Measurements from ENCODE around the gene HERC2. TPM values are rescaled to one million over a fixed set of nuclear protein-coding genes. Genes with fewer than 3 reads are reported as not detected.
A peak's percentile ranks its signal among the peaks of the same experiment; 100 is the strongest.

Gene HERC2
- total RNA-seq, 1 donor from 2014 or later = 58.5 TPM

DNA sequence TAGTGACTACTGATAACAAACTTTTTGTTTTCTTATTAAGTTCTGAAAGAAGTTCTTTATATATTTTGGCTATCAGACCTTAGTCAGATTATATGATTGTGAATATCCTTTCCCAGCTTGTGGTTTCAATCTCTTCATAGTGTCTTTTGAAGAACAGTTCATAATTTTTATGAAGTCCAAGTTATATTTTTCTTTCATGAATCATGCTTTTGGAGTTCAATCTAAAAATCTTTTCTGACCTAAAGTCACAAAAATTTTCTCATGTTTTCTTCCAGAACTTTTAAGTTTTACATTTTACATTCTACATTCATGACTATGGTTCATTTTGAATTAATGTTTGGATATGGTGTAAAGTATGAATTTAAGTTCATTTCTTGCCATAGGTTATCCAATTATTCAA, 188.7 kb downstream of the HERC2 start:
- H3K4me3 Mint-ChIP-seq (ENCODE audit: unreplicated experiment) = peak overlapping the region; percentile 10
- no peaks in the 10 kb centered on the region for H3K9me3 Mint-ChIP-seq (ENCODE audit: low read depth)
- no peaks in the 10 kb centered on the region for H3K27me3 Mint-ChIP-seq (ENCODE audit: low read depth)
- DNase-seq (ENCODE audit: low spot score) = no peak
- peaks cover 11% of the 10 kb centered on the region for H3K36me3 Mint-ChIP-seq (ENCODE audit: low read depth)
- H3K4me1 Mint-ChIP-seq (ENCODE audit: low read depth) = peaks cover 33% of the 10 kb centered on the region
- TF ChIP-seq, protein P1, sequence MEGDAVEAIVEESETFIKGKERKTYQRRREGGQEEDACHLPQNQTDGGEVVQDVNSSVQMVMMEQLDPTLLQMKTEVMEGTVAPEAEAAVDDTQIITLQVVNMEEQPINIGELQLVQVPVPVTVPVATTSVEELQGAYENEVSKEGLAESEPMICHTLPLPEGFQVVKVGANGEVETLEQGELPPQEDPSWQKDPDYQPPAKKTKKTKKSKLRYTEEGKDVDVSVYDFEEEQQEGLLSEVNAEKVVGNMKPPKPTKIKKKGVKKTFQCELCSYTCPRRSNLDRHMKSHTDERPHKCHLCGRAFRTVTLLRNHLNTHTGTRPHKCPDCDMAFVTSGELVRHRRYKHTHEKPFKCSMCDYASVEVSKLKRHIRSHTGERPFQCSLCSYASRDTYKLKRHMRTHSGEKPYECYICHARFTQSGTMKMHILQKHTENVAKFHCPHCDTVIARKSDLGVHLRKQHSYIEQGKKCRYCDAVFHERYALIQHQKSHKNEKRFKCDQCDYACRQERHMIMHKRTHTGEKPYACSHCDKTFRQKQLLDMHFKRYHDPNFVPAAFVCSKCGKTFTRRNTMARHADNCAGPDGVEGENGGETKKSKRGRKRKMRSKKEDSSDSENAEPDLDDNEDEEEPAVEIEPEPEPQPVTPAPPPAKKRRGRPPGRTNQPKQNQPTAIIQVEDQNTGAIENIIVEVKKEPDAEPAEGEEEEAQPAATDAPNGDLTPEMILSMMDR (IDR thresholded peaks at IDR 0.05) = no peak
- H3K27ac Mint-ChIP-seq (ENCODE audit: unreplicated experiment) = peak overlapping the region; percentile 97

DNA sequence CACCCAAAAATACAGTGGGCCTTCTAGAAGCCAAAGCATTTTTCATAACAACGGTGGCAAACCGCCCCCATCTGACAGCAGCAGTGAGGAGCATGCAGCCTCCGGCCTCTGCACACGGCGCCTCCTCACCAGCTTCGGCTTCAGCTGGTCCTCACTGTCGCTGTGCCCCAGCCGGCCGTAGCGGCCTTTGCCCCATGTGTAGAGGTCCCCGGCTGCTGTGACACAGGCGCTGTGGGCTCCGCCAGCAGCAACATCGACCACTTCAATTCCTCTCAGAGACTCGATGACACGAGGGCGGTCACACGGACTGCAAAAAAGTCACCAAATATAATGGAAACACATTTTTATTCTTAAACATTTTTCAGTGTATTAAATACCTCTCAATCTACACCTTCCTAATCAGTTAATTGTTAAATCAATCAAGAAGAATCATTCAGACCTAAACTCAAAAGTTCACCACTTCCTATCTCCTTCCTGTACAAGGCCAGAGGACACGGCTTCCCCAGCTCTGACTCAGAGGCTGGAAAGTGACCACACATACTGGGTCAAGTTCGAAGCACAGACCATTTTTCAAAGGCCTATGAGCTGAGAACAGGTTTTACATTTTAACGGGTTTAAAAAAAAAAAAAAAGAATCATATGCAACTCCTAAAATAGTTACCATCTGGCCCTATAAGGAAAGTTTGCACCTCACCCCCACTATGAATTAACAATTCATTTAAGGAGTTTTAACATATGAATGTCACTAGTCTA, 189.3 kb downstream of the HERC2 start:
- Mint-ChIP-seq H3K4me3 (ENCODE audit: unreplicated experiment) (peak overlapping the region; percentile 52), H3K9me3 (ENCODE audit: low read depth) (no peaks in the 10 kb centered on the region), H3K27me3 (ENCODE audit: low read depth) (no peaks in the 10 kb centered on the region), H3K36me3 (ENCODE audit: low read depth) (peaks cover 11% of the 10 kb centered on the region), H3K27ac (ENCODE audit: unreplicated experiment) (peak overlapping the region; percentile 97), H3K4me1 (ENCODE audit: low read depth) (peaks cover 33% of the 10 kb centered on the region)
- no peak for DNase-seq (ENCODE audit: low spot score)
- TF ChIP-seq, protein P1 (IDR thresholded peaks at IDR 0.05) = no peak

DNA sequence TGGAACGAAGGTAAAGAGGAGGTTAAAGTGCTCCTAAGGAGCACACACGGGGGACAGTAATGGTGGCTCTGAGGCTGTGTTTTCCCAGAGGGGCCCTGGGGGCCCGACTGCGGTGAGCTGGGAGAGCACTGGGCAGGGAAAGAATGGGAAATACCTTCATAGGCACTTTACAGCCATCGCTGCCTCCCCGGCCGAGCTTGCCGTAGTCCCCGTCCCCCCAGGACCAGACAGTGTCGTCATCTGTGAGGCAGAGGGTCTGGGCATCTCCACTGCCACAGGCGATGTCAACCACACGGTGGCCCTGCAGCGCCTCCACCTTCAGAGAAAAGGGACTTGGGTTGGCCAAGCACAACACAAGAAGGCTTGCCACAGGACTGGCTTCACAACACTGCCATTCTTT, 190.0 kb downstream of the HERC2 start:
- Mint-ChIP-seq H3K27ac (ENCODE audit: unreplicated experiment) (peak overlapping the region; percentile 97), H3K4me1 (ENCODE audit: low read depth) (peaks cover 33% of the 10 kb centered on the region), H3K4me3 (ENCODE audit: unreplicated experiment) (no peak overlapping the region), H3K9me3 (ENCODE audit: low read depth) (no peaks in the 10 kb centered on the region), H3K27me3 (ENCODE audit: low read depth) (no peaks in the 10 kb centered on the region), H3K36me3 (ENCODE audit: low read depth) (peaks cover 12% of the 10 kb centered on the region)
- DNase-seq (ENCODE audit: low spot score) = no peak
- TF ChIP-seq, protein P1 (IDR thresholded peaks at IDR 0.05) = no peak

DNA sequence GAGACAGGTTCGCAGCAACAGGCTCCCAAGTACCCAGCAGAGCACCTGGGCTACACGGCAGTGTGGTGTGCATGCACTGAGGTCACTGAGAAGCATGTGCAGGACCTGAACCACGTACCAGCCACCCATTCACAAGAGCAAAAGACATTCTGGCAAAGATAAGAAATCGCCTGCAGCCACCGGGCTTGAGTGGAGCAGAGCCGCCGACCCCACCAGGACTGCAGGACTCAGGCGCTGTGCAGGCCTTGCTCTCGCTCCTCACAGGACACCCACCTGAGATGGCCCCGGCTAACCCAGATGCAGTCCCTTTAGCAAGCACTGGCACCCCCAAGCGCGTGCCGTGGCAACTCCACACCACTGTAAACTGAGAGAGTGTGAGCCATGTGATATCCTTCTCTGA, 190.6 kb downstream of the HERC2 start:
- DNase-seq (ENCODE audit: low spot score) = no peak
- Mint-ChIP-seq H3K4me3 (ENCODE audit: unreplicated experiment) (no peak overlapping the region), H3K9me3 (ENCODE audit: low read depth) (no peaks in the 10 kb centered on the region), H3K27me3 (ENCODE audit: low read depth) (no peaks in the 10 kb centered on the region), H3K27ac (ENCODE audit: unreplicated experiment) (no peak overlapping the region), H3K4me1 (ENCODE audit: low read depth) (peaks cover 33% of the 10 kb centered on the region), H3K36me3 (ENCODE audit: low read depth) (peaks cover 9% of the 10 kb centered on the region)
- TF ChIP-seq, protein P1 (IDR thresholded peaks at IDR 0.05) = no peak

DNA sequence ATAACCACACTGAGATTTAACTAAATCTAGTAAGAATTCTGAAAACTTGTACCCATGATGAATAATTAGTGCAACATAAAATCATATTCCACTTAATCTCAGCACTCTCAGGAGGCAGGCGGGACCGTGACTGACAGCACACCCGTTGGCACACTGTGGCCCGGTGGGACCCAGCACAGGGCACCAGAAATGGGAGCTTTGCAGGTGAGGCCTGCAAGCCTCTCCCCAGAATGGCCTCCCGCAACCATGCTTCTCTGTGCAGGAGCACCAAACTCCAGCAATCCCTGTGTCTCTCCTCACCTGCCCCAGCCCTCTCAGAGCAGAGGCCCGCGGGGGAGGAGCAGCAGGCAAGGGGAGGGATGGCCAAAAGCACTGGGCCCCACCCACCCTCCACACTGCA, 191.3 kb downstream of the HERC2 start:
- Mint-ChIP-seq H3K36me3 (ENCODE audit: low read depth) (peaks cover 9% of the 10 kb centered on the region), H3K4me1 (ENCODE audit: low read depth) (peaks cover 36% of the 10 kb centered on the region), H3K27ac (ENCODE audit: unreplicated experiment) (no peak overlapping the region), H3K4me3 (ENCODE audit: unreplicated experiment) (no peak overlapping the region), H3K9me3 (ENCODE audit: low read depth) (no peaks in the 10 kb centered on the region), H3K27me3 (ENCODE audit: low read depth) (no peaks in the 10 kb centered on the region)
- TF ChIP-seq, protein P1 (IDR thresholded peaks at IDR 0.05) = no peak
- no peak for DNase-seq (ENCODE audit: low spot score)

Measured in chondrocyte (in vitro differentiated cells).